ENCODE results near the gene CHP2.
"Not testable (repeated sequence)": the region's sequence is repeated elsewhere in the genome, so short reads cannot be mapped to it uniquely, and the experiment has no call there.

DNA sequence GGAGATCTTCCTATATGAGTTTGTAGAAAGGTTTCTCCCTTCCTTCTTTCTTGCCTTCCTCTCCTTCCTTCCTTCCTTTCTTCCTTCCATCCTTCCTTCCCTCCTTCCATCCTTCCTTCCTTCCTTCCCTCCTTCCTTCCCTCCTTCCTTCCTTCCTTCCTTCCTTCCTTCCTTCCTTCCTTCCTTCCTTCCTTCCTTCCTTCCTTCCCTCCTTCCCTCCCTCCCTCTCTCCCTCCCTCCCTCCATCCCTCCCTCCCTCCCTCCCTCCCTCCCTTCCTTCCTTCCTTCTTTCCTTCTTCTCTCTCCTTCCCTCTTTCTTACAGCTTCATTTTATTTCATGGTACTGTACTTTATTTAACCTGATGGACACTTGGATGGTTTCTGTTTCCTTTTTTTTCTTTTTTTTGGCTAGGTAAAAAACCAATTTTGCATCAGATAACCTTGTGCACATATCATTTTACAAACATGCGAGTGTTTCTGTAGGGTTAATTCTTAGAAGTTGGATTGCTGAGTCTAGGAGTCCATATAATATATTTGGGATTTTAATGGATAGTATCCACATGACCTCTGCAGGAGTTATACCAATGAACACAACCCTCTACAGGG is 17.3 kb upstream of the CHP2 start:
- not testable (repeated sequence) for TF ChIP-seq ZNF362 (tag by site-specific recombination; IDR thresholded peaks at IDR 0.05); BCL11B (tag by site-specific recombination; IDR thresholded peaks at IDR 0.05; ENCODE audit: low read depth); ZNF121 (tag by site-specific recombination; IDR thresholded peaks at IDR 0.05); ZNF114 (tag by site-specific recombination; IDR thresholded peaks at IDR 0.05); ZBTB48 (tag by site-specific recombination; IDR thresholded peaks at IDR 0.05); REST (tag by site-specific recombination; IDR thresholded peaks at IDR 0.05); ZFP37 (tag by site-specific recombination; IDR thresholded peaks at IDR 0.05); ZNF239 (tag by site-specific recombination; IDR thresholded peaks at IDR 0.05); ZBTB26 (tag by site-specific recombination; optimal IDR thresholded peaks at IDR 0.05); ZNF302 (tag by site-specific recombination; IDR thresholded peaks at IDR 0.05; ENCODE audit: low read depth)
- TF ChIP-seq, protein P1, sequence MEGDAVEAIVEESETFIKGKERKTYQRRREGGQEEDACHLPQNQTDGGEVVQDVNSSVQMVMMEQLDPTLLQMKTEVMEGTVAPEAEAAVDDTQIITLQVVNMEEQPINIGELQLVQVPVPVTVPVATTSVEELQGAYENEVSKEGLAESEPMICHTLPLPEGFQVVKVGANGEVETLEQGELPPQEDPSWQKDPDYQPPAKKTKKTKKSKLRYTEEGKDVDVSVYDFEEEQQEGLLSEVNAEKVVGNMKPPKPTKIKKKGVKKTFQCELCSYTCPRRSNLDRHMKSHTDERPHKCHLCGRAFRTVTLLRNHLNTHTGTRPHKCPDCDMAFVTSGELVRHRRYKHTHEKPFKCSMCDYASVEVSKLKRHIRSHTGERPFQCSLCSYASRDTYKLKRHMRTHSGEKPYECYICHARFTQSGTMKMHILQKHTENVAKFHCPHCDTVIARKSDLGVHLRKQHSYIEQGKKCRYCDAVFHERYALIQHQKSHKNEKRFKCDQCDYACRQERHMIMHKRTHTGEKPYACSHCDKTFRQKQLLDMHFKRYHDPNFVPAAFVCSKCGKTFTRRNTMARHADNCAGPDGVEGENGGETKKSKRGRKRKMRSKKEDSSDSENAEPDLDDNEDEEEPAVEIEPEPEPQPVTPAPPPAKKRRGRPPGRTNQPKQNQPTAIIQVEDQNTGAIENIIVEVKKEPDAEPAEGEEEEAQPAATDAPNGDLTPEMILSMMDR (tag by site-specific recombination; IDR thresholded peaks at IDR 0.05): not testable (repeated sequence)

Data from HEK293 (cell line).